Fibroblast of upper back skin (primary cell): ENCODE data around the gene GIN1.
A peak's percentile ranks its signal among the peaks of the same experiment; 100 is the strongest.
"Not testable (repeated sequence)": the region's sequence is repeated elsewhere in the genome, so short reads cannot be mapped to it uniquely, and the experiment has no call there.

Experiments
- DNase-seq: peaks from one replicate; pipeline ENCODE4 v3.0.0-alpha.2; 2013

GIN1 gene

GRCh38 chr5:103119765-103120606, at the start of gene GIN1, which contains the start of gene PPIP5K2:
Gene GIN1, minus strand, starts transcription at chr5:103120138. Its CDS starts 11,431 bp downstream, at chr5:103108707.
Gene PPIP5K2, plus strand, starts transcription at chr5:103120301. Its CDS starts 9,289 bp downstream, at chr5:103129590.
- DNase-seq = peak; percentile 99

GRCh38 chr5:103166706-103167105, 46.8 kb upstream of the GIN1 start:
- no peak for DNase-seq

- DNase-seq = no peak
Observed at GRCh38 chr5:103151156-103151555, 31.2 kb upstream of the GIN1 start.

GRCh38 chr5:103148213-103148612, 28.3 kb upstream of the GIN1 start:
- DNase-seq = no peak

GRCh38 chr5:103145196-103145595, 25.3 kb upstream of the GIN1 start:
- DNase-seq = no peak

- not testable (repeated sequence) for DNase-seq
Observed at GRCh38 chr5:103142132-103142531, 22.2 kb upstream of the GIN1 start.

GRCh38 chr5:103139264-103139865, 19.4 kb upstream of the GIN1 start:
- DNase-seq = peak; percentile 70

- no peak for DNase-seq
Observed at GRCh38 chr5:103138202-103138690, 18.3 kb upstream of the GIN1 start.

- no peak for DNase-seq
Observed at GRCh38 chr5:103135461-103135860, 15.5 kb upstream of the GIN1 start.

GRCh38 chr5:103133231-103133630, 13.3 kb upstream of the GIN1 start:
- DNase-seq = no peak

- DNase-seq = no peak
Observed at GRCh38 chr5:103132684-103133083, 12.7 kb upstream of the GIN1 start.

- DNase-seq = no peak
Observed at GRCh38 chr5:103128202-103128601, 8.3 kb upstream of the GIN1 start.

- DNase-seq = no peak
Observed at GRCh38 chr5:103127292-103127817, 7.4 kb upstream of the GIN1 start.

- DNase-seq = no peak
Observed at GRCh38 chr5:103126557-103126956, 6.6 kb upstream of the GIN1 start.

GRCh38 chr5:103122242-103122641, 2.3 kb upstream of the GIN1 start:
- DNase-seq = no peak

- DNase-seq = peak; percentile 1
Observed at GRCh38 chr5:103120607-103121200, 766 bp upstream of the GIN1 start.

- peak; percentile 10 for DNase-seq
Observed at GRCh38 chr5:103119070-103119764, 721 bp downstream of the GIN1 start.

- peak; percentile 1 for DNase-seq
Observed at GRCh38 chr5:103117471-103117991, 2.4 kb downstream of the GIN1 start.

GRCh38 chr5:103114440-103114839, 5.5 kb downstream of the GIN1 start:
- DNase-seq = no peak

GRCh38 chr5:103112910-103113309, 7.0 kb downstream of the GIN1 start:
- DNase-seq = no peak

- DNase-seq = no peak
Observed at GRCh38 chr5:103111468-103111867, 8.5 kb downstream of the GIN1 start.

GRCh38 chr5:103110403-103110802, 9.5 kb downstream of the GIN1 start:
- no peak for DNase-seq

GRCh38 chr5:103109277-103109676, 10.7 kb downstream of the GIN1 start:
- no peak for DNase-seq
